Esophagus squamous epithelium (tissue), 4 donors: ENCODE measurements around the gene ABCA1.

ENCODE experiments used
- POLR2A ChIP-seq, 4 donors: fragments of 450-650 bp; IDR thresholded peaks; one replicate each; pipeline ENCODE4 v1.6.1; 2017; ENCODE audit warnings: antibody characterized with exemption in 4 of 4, mild to moderate bottlenecking in 4 of 4, moderate library complexity in 3 of 4
- TF ChIP-seq, protein P1 (sequence below), 6 experiments: fragments of 450-650 bp in 4 of 6; fragments of 200-600 bp in 2 of 6; sonication (generic) in 2 of 6; IDR thresholded peaks; one replicate each; pipeline ENCODE4 v1.5.1; 2016 to 2019; ENCODE audit warnings: antibody characterized with exemption in 6 of 6, mild to moderate bottlenecking in 4 of 6, moderate library complexity in 4 of 6

DNA sequence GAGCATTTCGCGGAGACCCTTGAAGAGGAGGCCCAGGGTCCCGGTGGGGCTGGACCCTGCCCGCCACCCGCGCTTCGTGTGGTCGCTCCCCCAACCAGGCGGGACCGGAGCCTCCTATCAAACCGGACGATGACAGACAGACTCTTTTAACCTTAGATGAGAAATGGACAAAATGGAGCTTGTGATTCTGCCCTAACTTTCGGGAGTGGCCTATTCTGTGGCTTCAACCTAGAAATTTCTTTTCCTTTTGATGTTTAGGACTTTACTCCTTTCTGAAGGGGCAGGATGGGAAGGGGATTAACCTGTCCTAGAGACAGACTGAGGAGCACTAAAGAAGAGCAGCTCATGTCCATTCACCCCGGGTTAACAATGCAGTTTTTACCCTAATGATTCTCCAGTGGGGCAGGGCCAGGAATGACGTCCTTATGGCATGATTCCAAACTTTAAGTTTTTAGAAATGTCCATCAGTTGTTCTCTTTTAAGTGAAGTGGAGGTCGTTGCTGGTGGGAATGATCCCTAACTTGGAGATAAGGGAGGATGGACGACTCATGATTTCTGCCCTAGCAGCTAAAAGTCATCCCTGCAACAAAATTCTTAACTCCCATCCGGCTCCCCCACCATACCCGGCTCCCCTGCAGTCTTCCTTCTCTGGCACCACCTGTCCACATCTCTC is 179.5 kb downstream of the ABCA1 start:
- no peak for TF ChIP-seq POLR2A (IDR thresholded peaks at IDR 0.05)
- TF ChIP-seq, protein P1, sequence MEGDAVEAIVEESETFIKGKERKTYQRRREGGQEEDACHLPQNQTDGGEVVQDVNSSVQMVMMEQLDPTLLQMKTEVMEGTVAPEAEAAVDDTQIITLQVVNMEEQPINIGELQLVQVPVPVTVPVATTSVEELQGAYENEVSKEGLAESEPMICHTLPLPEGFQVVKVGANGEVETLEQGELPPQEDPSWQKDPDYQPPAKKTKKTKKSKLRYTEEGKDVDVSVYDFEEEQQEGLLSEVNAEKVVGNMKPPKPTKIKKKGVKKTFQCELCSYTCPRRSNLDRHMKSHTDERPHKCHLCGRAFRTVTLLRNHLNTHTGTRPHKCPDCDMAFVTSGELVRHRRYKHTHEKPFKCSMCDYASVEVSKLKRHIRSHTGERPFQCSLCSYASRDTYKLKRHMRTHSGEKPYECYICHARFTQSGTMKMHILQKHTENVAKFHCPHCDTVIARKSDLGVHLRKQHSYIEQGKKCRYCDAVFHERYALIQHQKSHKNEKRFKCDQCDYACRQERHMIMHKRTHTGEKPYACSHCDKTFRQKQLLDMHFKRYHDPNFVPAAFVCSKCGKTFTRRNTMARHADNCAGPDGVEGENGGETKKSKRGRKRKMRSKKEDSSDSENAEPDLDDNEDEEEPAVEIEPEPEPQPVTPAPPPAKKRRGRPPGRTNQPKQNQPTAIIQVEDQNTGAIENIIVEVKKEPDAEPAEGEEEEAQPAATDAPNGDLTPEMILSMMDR (IDR thresholded peaks at IDR 0.05) = no peak
